K562 (cell line): ENCODE measurements around the gene STK4. TPM values are rescaled to one million over a fixed set of nuclear protein-coding genes. Genes with fewer than 3 reads are reported as not detected.
A peak's percentile ranks its signal among the peaks of the same experiment; 100 is the strongest.

Source experiments
- CEBPB ChIP-seq: fragments of 450-650 bp; IDR thresholded peaks from 2 replicates; pipeline ENCODE4 v1.6.1; 2016; ENCODE audit warnings: missing genetic modification characterization, missing compliant biosample characterization
- KLF6 ChIP-seq: fragments of 250-450 bp; sonication (Bioruptor Pico); IDR thresholded peaks from 2 replicates; pipeline ENCODE4 v1.4.0; 2020; ENCODE audit warnings: mild to moderate bottlenecking, moderate library complexity, borderline replicate concordance
- MYC ChIP-seq, 2 experiments: fragments of 250-450 bp in 1 of 2; sonication (Bioruptor Pico) in 1 of 2; IDR thresholded peaks; 2 replicates each; pipeline versions ENCODE4 v1.5.1 to v1.6.1; 2012 to 2021; ENCODE audit warnings: low read depth in 2 of 2, borderline replicate concordance in 1 of 2, improper control_type of control experiment in 1 of 2, low read length in 1 of 2, mild to moderate bottlenecking in 1 of 2, moderate library complexity in 1 of 2
- REST ChIP-seq, 2 experiments: fragments of 450-650 bp; formaldehyde crosslinking in 1 of 2; IDR thresholded peaks; 2 replicates each; pipeline versions ENCODE4 v1.4.0 to v1.6.1; 2014 to 2020; ENCODE audit warnings: mild to moderate bottlenecking in 2 of 2, borderline replicate concordance in 1 of 2, low read depth in 1 of 2
- SIN3A ChIP-seq, 2 experiments: fragments of 150-350 bp in 1 of 2; IDR thresholded peaks; 2 replicates each; pipeline ENCODE4 v1.6.1; 2011 to 2016; ENCODE audit warnings: borderline replicate concordance in 2 of 2, low read depth in 2 of 2, low read length in 2 of 2, mild to moderate bottlenecking in 2 of 2, moderate library complexity in 2 of 2; ENCODE audit not compliant: control insufficient read depth in 1 of 2
- SNRNP70 ChIP-seq: fragments of 200-400 bp; formaldehyde crosslinking; optimal IDR thresholded peaks from 2 replicates; pipeline ENCODE3; 2017; ENCODE audit warnings: low read depth, low read length
- STAG1 ChIP-seq: sonication (generic); formaldehyde crosslinking; IDR thresholded peaks from 2 replicates; pipeline ENCODE4 v1.5.0; 2020; ENCODE audit warnings: missing genetic modification reagents, borderline replicate concordance
- TEAD4 ChIP-seq, 2 experiments: sonication (generic) in 1 of 2; formaldehyde crosslinking in 1 of 2; IDR thresholded peaks; 2 replicates each; pipeline versions ENCODE4 v1.6.1 to v1.8.0; 2012 to 2022; ENCODE audit warnings: borderline replicate concordance in 1 of 2, inconsistent platforms in 1 of 2, low read length in 1 of 2, mild to moderate bottlenecking in 1 of 2, missing genetic modification reagents in 1 of 2
- ZBTB12 ChIP-seq: fragments of 250-450 bp; sonication (Bioruptor Pico); IDR thresholded peaks from 2 replicates; pipeline ENCODE4 v1.4.0; 2020
- ZFP36 ChIP-seq: fragments of 150-350 bp; IDR thresholded peaks from 2 replicates; pipeline ENCODE4 v1.6.1; 2018; ENCODE audit warnings: low read length, low read depth; ENCODE audit not compliant: partially characterized antibody
- ZKSCAN8 ChIP-seq: fragments of 200-800 bp; sonication (Bioruptor generic); IDR thresholded peaks from 2 replicates; pipeline ENCODE4 v1.6.1; 2016; ENCODE audit warnings: missing genetic modification characterization, missing compliant biosample characterization
- ZNF224 ChIP-seq: sonication (generic); formaldehyde crosslinking; IDR thresholded peaks from 2 replicates; pipeline ENCODE4 v1.8.0; 2022; ENCODE audit warnings: mild to moderate bottlenecking, missing genetic modification reagents
- ZNF639 ChIP-seq, 2 experiments: fragments of 200-800 bp in 1 of 2; sonication (Bioruptor generic) in 1 of 2; sonication (generic) in 1 of 2; formaldehyde crosslinking in 1 of 2; IDR thresholded peaks in 1 of 2; conservative IDR thresholded peaks in 1 of 2; 2 replicates each; pipeline versions ENCODE4 v1.5.0 to v1.6.1; 2016 to 2020; ENCODE audit warnings: missing compliant biosample characterization in 1 of 2, missing genetic modification characterization in 1 of 2, missing genetic modification reagents in 1 of 2
- polyA plus RNA-seq, 8 experiments: library from polyadenylated mRNA; depleted of rRNA in 4 of 8; stranded (reverse) in 5 of 8; unstranded in 3 of 8; fragments of >200 nt; fragmentation: Nextera tagmentation in 2 of 8; fragmentation: Illumina TruSeq in 1 of 8; extraction: Ambion mirVana in 2 of 8; extraction: Trizol in 1 of 8; gene quantifications; 2 replicates each; pipeline versions ENCODE4 v1.2.1 to v1.2.3, GENCODE V29; 2011 to 2014; ENCODE audit warnings: inconsistent platforms in 1 of 8, missing spikeins in 1 of 8
- total RNA-seq, 7 experiments: library from RNA; depleted of rRNA in 6 of 7; stranded (reverse); fragments of >200 nt in 6 of 7; fragmentation: Illumina TruSeq in 2 of 7; extraction: Trizol in 2 of 7; gene quantifications; 2 replicates each; pipeline versions ENCODE4 v1.2.1 to v1.2.3, GENCODE V29; 2011 to 2021; ENCODE audit warnings: low replicate concordance in 1 of 7

Gene STK4
- total and polyA plus RNA-seq, 9 of the 15 experiments (the other 6 are each of a cell fraction or from before 2014, with no cell fraction given), result 11.9 to 30.6 (median 22.2) TPM

GRCh38 chr20:44966030-44966961, at the start of gene STK4 (continued):
- TF ChIP-seq ZBTB12 (peak; percentile 50), REST (IDR thresholded peaks at IDR 0.05; ENCODE audit: borderline replicate concordance) (peak; percentile 96), REST (CRISPR knock-in tag; IDR thresholded peaks at IDR 0.05; ENCODE audit: low read depth) (no peak), SNRNP70 (no peak), KLF6 (peak; percentile 91), SIN3A (IDR thresholded peaks at IDR 0.05; ENCODE audit: borderline replicate concordance in 2 of 2, control insufficient read depth in 1 of 2, low read depth in 2 of 2, low read length in 2 of 2) (peak; percentile 62 to 67; a peak in 1 of 4 replicates), ZNF639 (CRISPR knock-in tag; conservative IDR thresholded peaks at IDR 0.05 in 1 of 2, IDR thresholded peaks at IDR 0.05 in 1 of 2) (peak in 1 of 2 experiments; percentile 96; a peak in 2 of 4 replicates), ZKSCAN8 (no peak), TEAD4 (IDR thresholded peaks at IDR 0.05; ENCODE audit: low read length) (no peak), TEAD4 (CRISPR knock-in tag; IDR thresholded peaks at IDR 0.05; ENCODE audit: borderline replicate concordance) (no peak), MYC (IDR thresholded peaks at IDR 0.05; ENCODE audit: low read depth, low read length) (peak; percentile 90), MYC (CRISPR knock-in tag; IDR thresholded peaks at IDR 0.05; ENCODE audit: borderline replicate concordance, low read depth) (no peak), ZNF224 (CRISPR knock-in tag) (no peak), ZFP36 (no peak), STAG1 (no peak), CEBPB (tag) (no peak)
